D341Med (cell line): ENCODE measurements around the gene SEL1L3.
"Not testable (repeated sequence)": the region's sequence is repeated elsewhere in the genome, so short reads cannot be mapped to it uniquely, and the experiment has no call there.

Experiments
- DNase-seq: peaks from one replicate; pipeline ENCODE4 v3.0.0; 2012; ENCODE audit warnings: low spot score

SEL1L3 gene

GRCh38 chr4:25879587-25879986 lies 16.8 kb upstream of the SEL1L3 start:
- DNase-seq = no peak

GRCh38 chr4:25879091-25879584 lies 16.4 kb upstream of the SEL1L3 start:
- DNase-seq = no peak

DNA sequence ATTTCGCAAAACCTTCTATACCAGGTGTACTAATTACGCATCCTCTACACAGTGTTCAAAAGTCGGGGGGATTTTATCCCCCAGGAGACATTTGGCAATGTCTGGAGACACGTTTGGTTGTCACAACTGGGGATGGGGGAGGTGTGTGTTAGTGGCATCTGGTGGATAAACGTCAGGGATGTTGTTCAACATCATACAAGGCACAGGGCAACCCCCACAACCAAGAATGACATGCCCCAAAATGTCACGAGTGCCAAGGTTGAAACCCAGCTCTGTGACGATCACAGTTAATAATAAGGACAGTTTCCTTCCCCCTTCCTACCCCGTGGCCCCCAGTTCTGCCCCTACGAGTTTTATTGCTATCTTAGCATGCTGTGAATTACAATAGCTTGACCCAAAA lies 15.9 kb upstream of the SEL1L3 start:
- no peak for DNase-seq

- DNase-seq = no peak
Observed at GRCh38 chr4:25875281-25875745, 12.5 kb upstream of the SEL1L3 start.

GRCh38 chr4:25874655-25875054 lies 11.9 kb upstream of the SEL1L3 start:
- DNase-seq = no peak

DNA sequence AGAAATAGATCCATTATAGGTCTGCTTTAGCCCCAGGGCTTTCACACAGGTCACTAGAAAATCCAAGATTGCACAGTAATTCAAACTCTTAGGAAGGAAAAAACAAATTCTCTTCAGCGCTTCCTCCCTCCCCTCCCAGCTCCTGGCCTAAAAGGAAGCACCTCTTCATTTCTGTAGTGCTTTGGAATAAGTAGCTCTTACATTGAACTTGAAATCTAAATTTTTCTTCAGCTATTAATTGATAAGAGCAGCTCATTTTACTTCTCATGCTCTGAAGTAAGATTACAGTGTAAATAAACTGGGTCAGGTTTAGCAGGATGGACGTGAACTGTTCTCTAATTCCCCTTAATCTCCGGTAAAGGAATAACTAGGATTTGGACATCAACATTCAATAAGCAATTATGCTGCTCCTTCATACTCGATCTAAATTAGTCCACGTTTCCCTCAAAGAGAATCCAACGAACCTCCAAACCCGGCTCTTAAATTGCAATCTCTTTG lies 10.9 kb upstream of the SEL1L3 start:
- no peak for DNase-seq

- DNase-seq = no peak
Observed at GRCh38 chr4:25872851-25873631, 10.3 kb upstream of the SEL1L3 start.

GRCh38 chr4:25870081-25870480 lies 7.3 kb upstream of the SEL1L3 start:
- DNase-seq = no peak

- DNase-seq = no peak
Observed at GRCh38 chr4:25867781-25868294, 5.0 kb upstream of the SEL1L3 start.

GRCh38 chr4:25866401-25866800 lies 3.6 kb upstream of the SEL1L3 start:
- DNase-seq = not testable (repeated sequence)

- DNase-seq = no peak
Observed at GRCh38 chr4:25865586-25865985, 2.8 kb upstream of the SEL1L3 start.

- no peak for DNase-seq
Observed at GRCh38 chr4:25863831-25864418, 1.1 kb upstream of the SEL1L3 start.

DNA sequence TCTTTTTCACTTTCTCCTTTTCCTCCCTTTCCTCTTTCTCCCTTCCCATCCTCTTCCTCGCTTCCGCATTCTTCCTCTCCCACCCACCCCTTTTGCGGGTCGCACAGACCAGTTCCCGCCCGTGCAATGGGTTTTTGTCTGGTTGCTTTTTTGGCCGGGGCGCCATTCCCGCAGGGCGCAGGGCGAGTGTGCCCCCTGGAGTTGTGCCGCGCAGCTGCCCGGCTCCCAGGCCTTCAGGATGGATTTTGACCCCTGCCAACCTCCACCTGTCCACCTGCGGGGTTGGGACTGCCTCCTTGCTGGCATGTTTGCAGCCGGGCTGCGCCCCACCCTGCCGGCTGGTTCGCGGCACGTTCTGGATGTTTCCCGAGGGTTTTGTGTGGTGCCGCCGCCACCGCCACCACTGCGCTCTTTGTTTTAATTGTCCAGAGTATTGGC lies 578 bp upstream of the SEL1L3 start:
- DNase-seq = peak; percentile 62

- peak; percentile 68 for DNase-seq
Observed at GRCh38 chr4:25861951-25862410, 807 bp downstream of the SEL1L3 start.

DNA sequence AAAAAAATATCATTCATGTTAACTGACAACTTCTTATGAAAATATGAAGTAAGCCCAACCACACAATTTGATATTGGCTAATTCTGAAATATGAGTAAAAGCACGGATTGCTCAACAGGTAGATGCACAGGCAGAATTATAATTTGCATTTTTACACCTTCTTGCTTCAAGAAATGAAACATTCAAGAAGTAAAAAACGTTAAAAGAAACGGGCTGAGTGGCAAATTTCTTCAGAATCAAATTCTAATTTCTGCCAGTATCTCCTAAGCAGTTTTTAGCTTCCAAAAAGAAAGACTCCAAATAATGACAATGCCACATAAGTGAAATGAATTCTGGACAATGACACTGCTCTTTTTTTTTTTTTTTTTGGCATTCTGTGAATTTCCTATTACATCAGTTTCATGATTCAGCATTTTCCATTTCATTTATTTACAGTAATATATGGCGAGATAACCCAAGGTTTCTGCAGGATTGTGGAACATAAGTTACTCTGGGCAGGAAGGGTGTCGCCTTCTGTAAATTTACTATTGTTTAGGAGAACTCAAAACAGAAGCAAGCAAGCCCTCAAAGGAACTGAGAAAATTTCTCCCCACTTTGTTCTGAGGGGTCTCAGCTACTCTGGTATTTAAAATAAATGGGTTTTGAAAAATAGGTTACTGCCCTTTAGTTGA lies 1.4 kb downstream of the SEL1L3 start:
- DNase-seq = no peak

DNA sequence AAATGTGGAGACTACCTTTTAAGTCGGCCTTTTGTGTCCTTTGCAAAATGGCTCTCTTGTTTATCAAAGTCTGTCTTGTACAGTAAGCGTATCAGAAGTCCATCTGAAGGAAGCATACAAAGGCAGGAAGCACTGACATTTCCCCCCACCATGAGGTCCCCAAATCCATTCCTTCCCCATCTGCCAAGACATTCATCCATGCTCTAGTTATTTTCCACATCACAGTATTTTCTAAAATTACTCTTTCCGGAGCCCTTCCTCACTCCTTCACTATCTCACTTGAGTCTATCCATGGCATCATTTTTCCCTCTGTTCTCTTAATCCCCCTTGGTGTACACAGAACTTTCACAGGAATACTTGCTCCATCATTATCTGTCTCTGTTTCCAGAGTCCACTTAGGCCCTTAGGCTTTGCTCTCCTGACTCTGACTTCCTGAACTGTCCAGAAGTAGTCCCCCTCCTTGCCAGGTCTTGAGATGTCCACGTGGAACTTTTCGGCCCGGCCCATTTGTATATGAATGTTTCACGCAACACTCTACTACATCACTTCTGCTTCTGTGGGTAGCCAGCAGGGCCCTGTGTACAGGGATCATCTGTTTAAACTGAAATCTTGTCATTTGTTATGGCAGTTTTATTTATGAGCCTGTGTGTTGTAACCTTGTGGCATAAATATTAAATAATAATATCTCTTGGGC lies 2.1 kb downstream of the SEL1L3 start:
- DNase-seq = no peak

GRCh38 chr4:25859429-25860148 lies 3.2 kb downstream of the SEL1L3 start:
- DNase-seq = no peak

DNA sequence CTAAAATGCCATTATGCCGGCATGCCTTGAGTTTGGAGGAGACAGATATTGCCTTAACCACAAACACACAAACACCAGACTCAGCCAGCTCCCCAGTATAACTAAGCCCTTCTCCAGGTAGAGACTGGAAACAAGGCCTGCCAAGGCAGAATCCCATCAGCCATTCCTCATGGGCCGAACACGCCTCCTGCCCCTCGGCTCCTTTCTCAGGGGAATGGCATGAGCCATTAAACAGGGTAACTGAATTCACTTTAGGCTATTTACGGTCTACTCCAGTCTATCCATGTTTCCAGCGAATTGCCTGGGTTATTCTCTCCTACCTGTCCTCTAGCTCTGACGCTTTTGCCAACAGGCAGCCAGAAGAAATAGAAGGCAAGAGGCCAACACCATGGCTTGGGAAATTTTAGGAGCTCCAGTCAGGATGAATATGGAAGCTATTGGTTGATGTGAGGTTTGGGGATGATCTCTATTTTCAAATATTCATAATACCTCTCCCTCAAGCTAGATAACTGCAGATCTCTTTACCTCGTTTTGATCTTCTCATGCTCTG lies 4.9 kb downstream of the SEL1L3 start:
- DNase-seq = no peak

- no peak for DNase-seq
Observed at GRCh38 chr4:25857403-25857802, 5.4 kb downstream of the SEL1L3 start.

- no peak for DNase-seq
Observed at GRCh38 chr4:25856756-25857155, 6.0 kb downstream of the SEL1L3 start.

DNA sequence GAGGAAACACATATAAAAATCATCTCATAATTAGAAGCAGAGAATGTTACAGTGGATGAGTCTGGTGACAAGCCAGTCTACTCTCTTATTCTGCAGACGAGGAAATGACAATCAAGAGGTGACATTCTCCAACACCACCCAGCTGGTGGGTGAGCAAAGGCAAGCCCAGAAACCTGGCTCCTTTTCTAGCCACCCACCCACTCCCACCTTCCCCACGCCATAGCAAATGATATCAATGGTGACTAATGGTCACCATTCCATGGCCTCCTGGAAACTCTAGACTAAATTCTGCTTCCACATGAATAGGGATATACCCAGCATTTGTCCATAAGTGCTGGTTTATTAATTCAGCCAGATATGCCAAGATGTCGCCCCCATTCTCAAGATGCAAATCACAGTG lies 10.7 kb downstream of the SEL1L3 start:
- no peak for DNase-seq
